Measurements from ENCODE around the gene HOXA3.

Gene HOXA3

DNA sequence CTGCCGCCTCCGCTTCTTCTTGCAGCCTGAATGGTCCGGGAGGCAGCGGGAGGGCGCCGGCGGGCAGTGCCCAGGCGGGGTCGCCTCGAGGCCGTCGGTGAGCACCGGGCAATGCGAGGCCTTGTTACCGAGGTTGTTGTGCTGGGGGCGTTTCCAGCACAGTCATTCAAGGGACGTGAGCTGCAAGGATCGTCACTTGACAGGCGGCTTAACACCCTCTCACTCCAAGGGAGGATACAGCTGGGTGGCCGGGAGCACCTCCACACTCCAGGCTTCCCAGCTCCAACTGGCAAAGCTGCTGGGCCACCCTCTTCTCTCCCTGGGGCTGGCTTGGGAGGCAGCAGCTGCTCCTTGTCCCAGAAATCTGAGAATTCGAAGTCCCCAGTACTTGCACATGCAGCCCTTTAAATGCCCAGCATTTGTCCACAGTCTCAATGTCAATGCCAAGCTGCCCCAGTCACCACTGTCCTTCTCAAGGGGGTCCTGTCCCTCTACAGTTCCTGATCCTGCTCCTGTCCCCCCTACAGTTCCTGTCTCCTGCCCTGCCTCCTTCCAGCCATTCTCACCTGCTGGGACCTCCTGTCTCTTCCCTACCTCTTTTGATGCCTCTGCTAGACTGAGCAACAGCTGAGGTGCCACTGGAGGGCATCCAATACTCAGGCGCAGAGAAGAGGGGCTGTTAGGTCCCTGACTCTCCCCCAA lies 37.1 kb upstream of the HOXA3 start:
- DNase-seq = no peak

DNA sequence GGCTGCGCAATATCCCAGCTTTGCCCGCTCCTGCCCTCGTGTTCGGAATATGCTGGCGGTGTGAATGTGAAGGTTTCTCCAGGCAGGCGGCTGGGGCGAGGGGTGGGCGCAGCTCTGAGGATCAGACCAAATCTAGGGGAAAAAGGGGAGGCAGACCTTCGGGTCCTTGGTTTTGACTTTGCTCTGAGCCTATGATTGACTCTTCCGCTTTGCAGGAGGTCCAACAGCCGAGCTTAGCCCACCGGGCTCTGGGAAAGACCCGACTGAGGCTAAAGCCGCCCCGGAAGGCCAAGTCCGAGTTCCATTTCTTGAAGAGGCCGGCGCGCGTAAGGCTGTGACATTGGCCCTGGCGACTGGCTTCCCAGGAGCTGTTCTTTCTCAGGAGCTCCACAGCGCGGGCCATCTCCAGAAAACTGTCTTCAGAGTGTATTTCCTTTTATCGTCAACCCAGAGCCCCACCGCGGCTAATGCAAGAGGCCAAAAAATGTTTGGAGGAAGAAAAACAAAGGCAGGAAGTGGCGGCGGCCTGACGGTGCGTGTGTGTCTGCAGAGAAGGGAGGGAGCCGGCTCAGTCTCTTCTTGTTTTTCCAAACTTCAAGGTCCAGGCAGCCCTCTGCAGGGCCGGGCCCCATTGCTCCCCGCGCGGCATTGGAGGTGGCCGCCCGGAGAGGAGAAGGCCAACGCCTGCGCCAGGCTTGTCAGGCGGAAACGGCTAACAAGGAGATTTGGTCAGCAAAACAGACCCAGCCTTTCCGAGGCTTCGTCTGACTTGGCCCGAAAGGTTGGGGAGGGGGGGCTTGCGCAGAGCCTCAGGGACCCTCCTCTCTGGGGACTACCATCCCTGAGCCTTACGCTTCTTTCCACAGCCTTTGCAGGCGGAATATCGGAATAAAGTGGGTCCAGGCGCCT lies 36.3 kb upstream of the HOXA3 start:
- no peak for DNase-seq

DNA sequence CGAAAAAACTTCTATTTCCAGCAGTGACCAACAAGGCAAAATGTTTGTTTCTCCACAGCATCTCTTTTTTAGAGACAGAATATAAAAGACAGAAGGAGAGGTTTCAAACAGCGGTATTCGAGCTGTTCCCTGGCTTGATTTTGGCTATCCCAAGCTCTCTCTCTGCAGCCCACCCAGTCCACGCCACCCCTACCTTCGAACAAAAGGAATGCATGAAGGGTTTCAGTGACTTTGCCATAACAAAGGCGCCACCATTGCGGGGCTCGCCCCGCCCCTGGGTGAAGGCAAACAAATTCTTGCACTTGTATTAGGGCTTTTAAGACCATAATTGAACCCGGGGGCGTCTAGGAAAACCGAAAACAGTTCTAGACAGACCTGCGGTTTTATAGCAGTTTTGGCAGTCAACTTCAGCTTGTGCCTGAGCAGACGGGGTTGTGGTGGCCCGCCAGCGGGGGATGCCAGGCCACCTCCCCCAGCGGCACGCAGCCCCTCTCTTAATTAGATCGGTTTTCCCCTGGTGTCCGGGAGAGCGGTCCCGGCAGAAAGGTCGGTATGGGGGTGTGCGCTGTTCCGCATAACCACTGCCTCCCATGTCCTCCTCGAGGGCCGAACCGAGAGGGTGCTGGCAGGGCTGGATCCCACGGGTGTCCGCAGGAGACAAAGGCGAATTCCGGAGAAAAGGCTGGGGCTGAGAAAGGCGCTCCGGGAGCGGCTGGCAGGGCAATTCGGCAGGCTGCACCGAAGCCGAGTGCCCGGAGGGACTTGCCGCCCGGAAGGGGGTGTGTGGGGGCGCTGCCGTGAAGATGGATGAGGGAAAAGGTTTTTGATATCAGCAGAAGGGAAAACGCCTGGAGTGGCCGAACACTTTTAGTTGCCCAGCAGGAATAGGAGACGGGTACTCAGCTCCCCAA lies 35.3 kb upstream of the HOXA3 start:
- no peak for DNase-seq

DNA sequence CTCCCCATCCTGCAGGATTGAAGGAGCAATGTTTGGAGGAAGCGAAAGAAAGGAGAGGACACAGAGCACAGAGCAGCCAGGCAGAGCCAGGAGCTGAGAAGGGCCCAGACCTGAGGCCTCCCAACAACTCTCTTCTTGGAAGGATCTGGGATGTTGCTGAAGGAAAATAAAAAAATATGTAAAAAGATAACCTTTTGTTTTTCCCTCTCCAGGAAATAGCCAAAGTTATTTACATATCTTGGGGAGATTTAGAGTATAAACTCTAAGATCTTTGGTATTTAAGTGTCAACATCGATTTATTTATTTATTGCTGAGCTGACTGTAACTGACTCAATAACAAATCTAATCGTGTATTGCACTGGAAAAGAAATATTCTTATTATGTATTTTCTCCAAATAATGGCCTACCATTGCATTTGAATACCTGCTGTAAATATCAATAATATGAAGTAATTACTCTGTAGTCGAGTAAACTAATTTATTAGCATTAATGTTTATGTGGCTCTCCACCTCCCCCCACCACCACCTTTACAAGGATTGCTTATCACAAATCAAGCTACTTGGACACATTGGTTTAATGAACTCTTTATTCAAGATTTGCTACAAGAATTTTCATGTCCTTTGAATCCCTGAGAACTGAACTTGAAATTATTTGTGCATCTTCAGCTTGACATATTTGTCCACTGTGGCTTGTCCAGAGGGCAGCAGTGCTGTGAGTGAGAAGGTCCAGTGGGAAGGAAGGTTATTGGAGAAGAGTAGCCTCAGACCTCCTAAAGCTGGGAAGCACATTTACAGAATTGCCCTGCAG lies 34.5 kb upstream of the HOXA3 start:
- no peak for DNase-seq

DNA sequence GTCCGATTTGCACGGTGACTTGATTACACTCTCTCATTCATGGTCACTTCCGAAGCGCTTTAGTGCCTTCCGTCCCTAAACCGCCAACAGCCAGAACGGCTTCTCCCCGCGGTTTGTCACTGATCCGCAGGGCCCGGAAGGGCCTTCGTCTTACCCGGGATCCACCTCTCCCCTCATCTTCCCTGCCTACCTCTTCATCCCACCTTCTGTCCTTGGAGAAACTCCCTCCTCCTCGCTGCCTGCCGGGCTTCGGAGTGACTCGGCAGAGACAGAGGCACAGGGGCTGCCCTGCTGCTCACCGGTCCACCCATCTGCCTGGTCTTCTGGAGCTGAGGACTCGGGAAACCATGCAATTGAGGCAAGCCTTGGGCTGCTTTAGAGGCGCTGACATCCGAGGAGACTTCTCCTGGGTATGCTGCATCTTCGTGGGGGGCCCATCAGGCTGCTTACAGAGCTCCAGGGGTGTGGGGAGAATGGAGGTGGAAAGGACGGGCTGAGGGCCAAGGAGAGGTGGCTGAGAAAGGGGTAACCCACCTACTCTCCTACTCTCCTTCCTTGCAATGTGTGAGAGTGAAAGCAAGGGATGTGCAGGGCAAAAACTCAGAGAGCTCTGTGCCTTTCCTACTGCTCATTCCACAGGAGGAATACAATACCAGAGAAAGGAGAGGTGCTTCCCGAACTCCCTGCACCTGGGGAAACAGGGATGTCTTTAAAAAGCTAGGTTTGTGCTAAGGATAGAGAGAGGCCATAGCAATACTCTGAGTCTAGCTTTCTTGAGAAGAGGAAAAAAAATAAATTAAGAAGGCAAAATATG lies 33.7 kb upstream of the HOXA3 start:
- DNase-seq = no peak

DNA sequence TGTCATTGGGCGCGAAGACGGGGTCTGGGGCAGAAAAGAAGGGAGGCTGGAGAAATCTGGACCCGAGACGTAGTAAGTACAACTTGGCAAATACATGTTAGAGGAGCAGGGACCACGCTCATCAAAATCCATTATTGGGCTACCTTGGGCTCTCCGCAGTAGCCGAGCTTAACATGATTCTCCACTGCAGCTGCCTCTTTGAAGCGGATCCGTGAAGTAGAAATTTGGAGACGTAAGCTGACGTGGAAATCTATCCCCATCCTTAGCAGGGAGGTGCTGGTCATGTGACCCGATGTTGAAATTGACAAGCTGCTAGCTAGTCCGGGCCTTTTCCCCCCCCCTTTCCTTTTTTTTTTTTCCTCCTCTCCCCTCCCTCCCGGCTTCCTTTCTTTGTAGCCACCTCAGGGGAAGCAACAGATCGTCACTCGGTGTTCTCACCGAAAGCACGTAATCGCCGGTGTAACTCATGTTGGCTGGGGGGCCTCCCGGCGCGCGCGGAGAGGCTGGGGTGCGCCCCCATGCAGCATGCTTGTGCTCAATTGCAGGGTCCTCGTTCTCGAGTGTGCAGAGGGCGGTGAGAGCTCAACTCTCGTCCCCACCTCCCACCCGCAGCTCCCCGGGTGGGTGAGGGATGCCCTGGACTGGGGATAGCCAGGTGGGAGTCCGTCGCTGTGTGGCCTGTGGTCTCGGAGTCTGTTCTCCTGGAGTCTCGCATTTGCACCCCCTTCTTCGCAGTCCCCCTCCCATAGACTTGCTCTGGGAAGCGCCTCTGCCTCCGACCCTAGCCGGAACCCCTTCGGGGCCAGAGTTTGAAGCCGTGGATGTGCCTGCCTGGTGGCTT lies 32.9 kb upstream of the HOXA3 start, which contains the start of gene HOXA11:
TSS of gene HOXA11 (minus strand) at position 220 of the 841 bp plus-strand sequence. CDS start at position 132, 88 bp downstream.
- no peak for DNase-seq

DNA sequence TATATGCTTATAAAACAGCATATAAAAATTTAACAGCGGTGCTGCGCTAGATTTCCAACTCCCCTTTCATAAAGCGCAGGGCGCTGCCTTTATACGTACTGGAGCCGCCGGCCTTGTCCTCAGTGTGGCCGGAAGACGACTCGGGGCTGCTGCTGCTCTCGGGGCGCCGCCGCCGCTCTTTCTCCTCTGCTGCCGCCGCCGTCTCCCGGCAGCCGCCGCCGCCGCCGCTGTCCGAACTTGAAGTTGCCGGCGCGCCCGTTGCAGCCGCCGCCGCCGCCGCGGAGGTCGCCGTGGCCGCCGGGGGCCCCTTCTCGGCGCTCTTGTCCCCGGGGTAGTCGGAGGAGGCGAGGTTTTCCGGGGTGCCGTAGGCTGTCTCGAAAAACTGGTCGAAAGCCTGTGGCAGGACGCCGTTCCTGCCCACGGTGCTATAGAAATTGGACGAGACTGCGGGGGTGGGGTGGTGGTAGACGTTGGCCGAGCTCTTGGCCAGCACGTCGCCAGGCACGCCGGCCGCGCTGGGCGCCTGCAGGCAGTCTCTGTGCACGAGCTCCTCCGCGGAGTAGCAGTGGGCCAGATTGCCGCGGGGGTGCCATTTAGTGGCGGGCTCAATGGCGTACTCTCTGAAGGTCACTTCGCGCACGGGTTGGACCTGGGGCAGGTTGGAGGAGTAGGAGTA lies 32.1 kb upstream of the HOXA3 start:
- DNase-seq = peak in 1 of 2 donors; percentile 41

DNA sequence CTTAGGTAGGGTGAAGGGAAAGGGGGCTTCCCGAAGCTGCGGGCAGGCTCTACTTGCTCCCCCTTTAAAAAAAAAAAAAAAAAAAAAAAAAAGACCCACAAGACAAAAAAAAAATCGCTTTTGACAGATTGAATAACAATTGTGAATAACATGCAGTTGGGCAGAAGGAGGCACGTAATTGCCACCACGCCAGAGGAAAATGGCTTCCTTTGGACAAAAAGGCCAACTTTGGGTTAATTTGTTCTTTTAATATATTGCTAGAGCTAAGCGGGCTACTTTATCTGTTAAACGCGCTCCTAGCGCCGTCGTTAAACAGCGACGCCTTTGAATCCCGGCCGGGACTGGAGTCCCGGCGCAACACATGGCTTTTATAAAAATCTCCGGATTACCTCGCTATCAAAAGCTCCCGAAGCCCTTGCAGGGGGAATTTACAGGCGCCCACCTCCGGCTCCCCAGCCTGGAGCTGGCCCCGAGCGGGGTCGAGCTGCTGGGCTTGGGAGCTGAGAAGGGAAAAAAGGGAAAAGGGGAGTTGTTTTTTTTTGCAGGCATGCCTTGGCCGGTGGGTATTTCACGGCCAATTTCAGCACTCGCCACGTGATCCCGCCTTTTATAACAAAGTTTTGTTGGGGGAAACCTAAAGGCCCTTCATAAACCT lies 31.4 kb upstream of the HOXA3 start:
- no peak for DNase-seq

DNA sequence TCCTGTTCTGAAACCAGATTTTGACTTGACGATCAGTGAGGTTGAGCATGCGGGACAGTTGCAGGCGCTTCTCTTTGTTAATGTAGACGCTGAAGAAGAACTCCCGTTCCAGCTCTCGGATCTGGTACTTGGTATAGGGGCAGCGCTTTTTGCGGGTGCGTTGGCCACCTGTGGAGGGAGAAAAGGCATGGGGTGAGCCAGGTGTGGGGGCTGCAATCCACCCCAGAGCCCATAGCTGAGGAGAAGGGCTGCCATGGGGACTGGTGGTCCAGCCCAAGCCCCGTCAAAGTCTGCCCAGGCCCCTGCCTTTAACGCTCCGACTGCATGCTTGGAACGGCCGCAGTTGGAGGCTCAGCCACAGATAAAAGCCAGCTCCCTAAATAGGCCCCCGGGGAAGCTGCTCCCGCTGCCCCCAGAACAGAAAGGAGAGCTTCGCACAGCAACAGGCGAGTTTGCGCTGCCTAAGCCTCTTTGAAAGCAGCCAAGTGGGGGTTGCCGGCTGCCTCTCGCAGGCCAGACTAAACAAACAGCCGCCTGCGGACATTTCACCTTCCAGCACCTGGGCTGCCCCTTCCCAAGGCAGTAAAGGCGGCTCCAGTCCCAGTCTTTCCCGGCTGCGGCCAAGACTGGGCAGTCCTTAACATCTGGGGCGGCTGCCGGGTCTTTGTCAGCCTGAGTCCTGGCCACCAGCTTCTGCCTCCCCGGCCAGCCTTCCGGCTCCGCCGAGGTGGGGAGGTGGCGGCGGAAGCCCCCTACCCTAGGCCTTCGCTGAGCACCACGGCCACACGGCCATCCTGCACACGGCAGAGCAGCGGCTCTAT lies 30.7 kb upstream of the HOXA3 start:
- no peak for DNase-seq

DNA sequence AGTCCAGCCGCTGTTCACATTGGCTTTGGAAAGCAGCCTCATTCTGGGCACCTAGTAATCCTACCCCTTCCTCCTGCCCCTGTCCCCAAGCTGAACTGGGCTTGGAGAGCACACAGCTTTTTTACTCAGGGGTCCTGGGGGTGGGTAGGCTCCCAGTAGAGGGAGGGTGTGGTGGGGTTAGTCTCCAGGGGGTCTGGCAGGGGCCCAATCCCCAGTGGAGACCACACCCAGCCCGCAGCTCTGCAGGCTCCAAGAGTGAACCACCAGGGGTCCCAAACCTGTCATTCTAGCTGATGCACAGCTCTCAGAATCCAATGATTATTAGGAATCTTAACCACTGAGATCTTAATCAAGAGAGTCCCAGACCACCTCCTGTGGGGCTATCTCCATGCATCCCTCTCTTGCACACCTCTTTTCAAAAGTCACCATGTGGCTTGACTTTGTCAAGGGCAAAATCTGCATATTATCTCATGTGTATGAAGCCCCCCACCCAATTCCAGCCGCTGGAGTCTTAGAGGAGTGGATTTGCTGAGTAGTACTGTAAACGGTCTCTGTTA lies 30.0 kb upstream of the HOXA3 start:
- DNase-seq = no peak

DNA sequence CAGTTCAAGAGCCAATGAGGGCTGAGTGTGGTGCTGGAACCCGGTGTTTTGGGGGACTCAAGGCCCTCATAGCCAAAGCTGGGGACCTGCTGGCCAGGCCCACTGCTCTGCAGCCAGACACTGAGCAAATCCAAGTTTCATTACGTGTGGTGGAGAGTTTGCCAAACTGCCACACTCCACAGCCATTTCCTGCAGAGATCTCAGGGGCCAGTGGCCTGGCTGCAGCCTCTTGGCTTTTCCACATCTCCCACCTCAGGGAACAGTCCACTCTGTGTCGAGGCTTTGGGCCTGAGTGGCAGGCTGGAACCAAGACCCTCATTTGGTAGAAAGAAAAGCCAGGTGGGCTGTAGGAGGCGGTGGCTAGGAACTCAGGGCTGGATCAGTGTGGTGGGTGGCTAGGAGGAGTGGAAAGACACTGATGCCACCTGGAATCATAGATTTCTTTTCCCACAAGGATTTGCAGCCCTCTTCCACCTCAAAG lies 29.5 kb upstream of the HOXA3 start:
- no peak for DNase-seq

DNA sequence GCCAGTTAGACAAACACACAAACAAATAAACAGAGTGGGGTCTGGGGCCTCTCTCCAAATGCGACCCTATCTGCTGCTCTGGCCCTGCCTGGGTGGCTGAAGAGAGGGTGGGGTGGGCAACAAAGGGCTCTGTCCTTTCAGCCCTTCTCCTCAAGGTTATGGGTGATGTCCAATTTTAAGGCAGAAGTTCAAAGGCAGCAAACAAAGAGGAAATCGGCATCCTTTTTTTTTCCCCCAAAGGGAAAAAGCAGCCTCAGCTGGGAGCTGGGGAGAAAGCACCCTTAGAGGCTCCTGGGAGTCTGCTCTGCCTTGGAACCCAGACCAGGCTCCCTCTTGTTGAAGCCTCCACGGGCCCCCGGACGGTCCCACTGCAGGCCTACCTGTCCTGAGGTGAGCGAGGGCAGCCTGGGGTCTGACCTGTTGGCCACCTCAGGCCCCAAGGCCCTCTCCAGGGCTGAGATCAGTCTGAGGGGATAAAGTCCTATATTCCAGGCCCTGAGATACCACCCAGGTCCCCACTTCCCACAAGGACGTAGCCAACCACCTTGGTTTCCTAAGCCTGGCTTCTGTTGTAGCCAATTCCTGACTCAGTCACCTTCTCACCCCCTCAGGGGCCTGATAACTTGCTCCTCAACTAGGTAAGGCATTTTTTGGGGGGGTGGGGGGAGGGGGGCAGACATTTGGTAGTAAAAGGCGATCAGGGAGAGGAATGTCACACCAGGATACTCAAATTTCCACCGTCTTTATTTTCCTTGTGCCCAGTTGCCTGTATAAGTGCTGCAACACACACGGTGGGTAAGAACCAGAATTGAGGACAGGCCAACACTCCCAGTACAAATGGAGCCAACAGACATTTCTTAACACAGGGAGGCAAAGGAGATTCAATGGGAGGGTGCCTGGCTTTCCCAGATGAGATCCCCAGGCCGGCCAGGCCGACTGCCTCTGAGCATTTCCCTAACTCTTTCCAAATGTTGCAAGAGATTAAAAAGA lies 28.3 kb upstream of the HOXA3 start:
- DNase-seq = no peak

DNA sequence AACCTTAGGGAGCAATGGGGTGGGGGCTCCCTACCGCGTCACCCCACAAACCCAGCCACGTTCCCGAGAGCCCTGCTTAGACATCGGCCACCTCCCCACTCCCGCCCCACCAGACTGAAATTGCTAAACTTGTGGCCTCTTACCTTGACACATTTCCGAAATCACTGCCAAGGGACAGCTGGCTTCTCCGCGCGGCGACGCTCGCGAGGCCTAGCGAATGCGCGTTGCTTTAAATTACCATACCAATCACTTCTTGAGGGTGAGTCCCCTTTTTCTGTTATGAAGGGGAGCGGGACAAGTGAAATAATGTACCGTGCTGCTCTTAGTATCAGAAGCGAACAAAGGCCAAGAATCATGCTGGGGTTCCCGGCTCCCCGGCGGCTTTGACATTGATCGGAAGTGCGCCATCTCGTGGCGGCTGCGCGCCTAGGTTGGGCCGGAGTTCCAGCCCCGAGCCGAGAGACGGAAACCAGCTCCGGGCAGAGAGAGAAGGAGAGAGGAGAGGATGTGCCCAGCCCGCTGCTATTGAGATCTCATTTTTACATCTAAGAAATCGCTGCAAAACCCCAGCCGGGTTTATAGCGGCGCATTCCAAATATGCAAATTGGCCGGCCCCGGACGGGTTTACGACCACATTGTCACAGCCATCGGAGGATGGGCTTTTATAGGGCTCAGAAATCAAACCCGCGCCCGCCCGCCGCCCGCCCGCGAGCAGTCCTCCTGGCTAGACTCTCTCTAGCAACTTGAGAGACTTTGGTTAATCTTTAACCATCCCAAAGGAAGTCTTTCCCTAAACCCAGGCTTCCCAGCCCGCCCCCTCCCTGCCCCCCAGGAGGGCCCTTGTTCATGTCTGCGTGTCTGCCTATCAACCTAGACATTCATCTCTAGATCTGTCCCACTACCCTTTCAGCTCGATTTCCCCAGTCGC lies 27.4 kb upstream of the HOXA3 start:
- peak; percentile 67 to 69 for DNase-seq

DNA sequence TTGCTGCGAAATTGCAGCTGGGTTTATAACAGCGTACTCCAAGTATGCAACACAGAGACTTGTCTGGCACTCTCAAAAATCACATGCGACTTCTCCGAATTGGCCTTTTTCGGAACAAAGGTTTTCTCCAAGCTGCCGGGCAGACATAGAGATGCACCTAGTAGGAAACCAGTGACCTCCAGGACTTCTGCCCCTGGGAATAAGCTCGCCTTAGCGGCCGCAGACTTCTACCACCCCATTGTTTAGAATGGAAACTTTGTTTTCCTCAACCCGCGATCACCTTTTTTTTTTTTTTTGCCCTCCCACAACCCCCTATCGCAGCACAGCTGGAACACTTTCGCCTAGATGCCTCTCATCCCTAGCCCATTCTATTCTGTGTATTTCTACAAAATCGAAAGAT lies 26.6 kb upstream of the HOXA3 start:
- DNase-seq = no peak

DNA sequence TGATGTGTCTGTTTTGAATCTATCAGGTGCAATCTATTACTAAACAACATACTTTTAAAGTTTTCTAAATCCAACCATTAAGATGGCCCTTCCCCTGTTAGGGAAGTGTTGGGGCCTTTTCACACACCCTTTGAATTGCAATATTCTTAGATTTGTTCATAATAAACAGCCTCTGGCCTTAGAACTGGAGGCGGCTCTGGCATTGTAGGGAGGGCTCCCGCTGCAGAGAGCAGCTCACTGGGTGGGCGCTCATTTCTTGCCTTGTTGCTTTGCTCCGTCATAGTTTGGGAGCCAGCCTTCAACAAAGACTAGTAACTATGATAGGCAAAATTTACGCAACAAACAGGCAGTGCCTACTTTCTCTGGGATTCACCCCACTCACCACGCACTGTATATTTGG lies 26.0 kb upstream of the HOXA3 start:
- DNase-seq = no peak
